ENCODE data around the gene KRTAP10-7. TPM values are rescaled to one million over a fixed set of nuclear protein-coding genes. Genes with fewer than 3 reads are reported as not detected.

The KRTAP10-7 gene
- total RNA-seq, 1 experiment from 2014 or later: not detected

DNA sequence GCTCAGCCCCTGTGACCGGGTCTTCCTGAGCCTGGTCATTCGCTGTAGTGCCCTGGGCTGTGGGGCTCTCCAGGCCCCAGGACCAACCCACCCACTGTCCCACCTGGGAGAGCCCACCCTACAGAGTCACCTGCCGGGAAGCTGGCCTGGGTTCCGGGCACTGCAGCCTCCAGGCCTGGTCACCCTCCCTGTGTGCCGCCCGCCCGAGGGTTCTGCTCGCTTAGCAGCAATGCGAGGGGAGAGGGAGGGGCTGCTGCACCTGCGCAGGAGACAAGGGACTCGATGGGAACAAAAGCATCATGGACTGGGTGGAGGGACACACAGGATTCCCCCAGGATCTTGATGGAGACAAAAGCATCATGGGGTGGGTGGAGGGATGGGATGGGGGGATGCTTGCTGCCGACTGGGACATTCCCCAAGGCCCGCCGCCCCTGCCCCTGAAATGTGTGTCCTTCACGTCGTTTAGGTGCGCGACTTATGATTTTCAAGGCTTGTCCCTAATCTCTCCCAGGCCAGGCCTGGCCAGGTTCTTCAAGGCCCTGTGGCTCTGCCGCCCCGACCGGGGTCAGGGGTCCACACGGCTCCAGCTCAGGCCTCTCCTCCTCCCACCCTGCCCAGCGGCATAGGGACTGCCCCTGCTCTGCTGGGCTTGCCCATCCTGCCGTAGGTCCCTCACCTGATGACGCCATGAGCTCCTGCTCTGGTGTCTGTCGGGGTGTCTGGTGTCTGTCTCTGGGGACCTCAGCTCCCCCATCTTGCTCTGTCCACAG, 13.2 kb downstream of the KRTAP10-7 start:
- H3K27ac ChIP-seq (ENCODE audit: insufficient read length, low read depth, low read length): no peak overlapping the region
- H4K91ac ChIP-seq (ENCODE audit: insufficient read length, low read depth, low read length): no peak overlapping the region
- no peak overlapping the region for H2AFZ ChIP-seq (ENCODE audit: low read length)
- no peak overlapping the region for H3T11ph ChIP-seq (ENCODE audit: low read length)
- H2BK20ac ChIP-seq (ENCODE audit: low read depth, low read length, poor library complexity, severe bottlenecking): no peak overlapping the region
- no peak for DNase-seq
- peaks cover 9% of the 10 kb centered on the region for H3K9me3 ChIP-seq (ENCODE audit: control insufficient read depth, low read depth, low read length)
- peaks cover 7% of the 10 kb centered on the region; the same call in 1 of the 2 replicates for H3K27me3 Mint-ChIP-seq (ENCODE audit: low read depth)
- no peak overlapping the region for H3K4ac ChIP-seq (ENCODE audit: low read depth, low read length)
- H4K8ac ChIP-seq (replicated peaks; ENCODE audit: insufficient read length, low read depth, low read length): no peak overlapping the region
- no peak overlapping the region for H3K27ac Mint-ChIP-seq
- H3K79me1 ChIP-seq (ENCODE audit: insufficient read depth, low read depth, low read length, poor library complexity, severe bottlenecking): no peaks in the 10 kb centered on the region
- no peak overlapping the region for H3K4me3 Mint-ChIP-seq
- no peak overlapping the region for H3K14ac ChIP-seq (ENCODE audit: insufficient read depth, low read length)
- H2BK15ac ChIP-seq (ENCODE audit: low read depth, low read length): no peak overlapping the region
- H3K23ac ChIP-seq (ENCODE audit: insufficient read length, low read depth, low read length): no peak overlapping the region
- WGBS (ENCODE audit: extremely low coverage, insufficient read length, low lambda C conversion rate): no CpG with 5 or more reads among the region's 26 CpGs
- no peak overlapping the region for H3K18ac ChIP-seq (ENCODE audit: insufficient read length, low read depth, low read length)
- no peaks in the 10 kb centered on the region for H4K20me1 ChIP-seq (ENCODE audit: control insufficient read depth, insufficient read depth, insufficient read length)
- H3K4me1 ChIP-seq (ENCODE audit: insufficient read depth, low read length): no peaks in the 10 kb centered on the region
- no peak overlapping the region for H2BK5ac ChIP-seq (ENCODE audit: insufficient read length, low read length)
- TF ChIP-seq, protein P1, sequence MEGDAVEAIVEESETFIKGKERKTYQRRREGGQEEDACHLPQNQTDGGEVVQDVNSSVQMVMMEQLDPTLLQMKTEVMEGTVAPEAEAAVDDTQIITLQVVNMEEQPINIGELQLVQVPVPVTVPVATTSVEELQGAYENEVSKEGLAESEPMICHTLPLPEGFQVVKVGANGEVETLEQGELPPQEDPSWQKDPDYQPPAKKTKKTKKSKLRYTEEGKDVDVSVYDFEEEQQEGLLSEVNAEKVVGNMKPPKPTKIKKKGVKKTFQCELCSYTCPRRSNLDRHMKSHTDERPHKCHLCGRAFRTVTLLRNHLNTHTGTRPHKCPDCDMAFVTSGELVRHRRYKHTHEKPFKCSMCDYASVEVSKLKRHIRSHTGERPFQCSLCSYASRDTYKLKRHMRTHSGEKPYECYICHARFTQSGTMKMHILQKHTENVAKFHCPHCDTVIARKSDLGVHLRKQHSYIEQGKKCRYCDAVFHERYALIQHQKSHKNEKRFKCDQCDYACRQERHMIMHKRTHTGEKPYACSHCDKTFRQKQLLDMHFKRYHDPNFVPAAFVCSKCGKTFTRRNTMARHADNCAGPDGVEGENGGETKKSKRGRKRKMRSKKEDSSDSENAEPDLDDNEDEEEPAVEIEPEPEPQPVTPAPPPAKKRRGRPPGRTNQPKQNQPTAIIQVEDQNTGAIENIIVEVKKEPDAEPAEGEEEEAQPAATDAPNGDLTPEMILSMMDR (conservative IDR thresholded peaks at IDR 0.05): no peak
- no peak overlapping the region for H2AK5ac ChIP-seq (ENCODE audit: insufficient read length, low read length)
- H3K36me3 Mint-ChIP-seq (ENCODE audit: insufficient read depth in 1 of 3, low read depth in 3 of 3): peaks cover 8 to 26% (median 21%) of the 10 kb centered on the region in 3 experiments
- no peak overlapping the region for H4K5ac ChIP-seq (ENCODE audit: insufficient read length, low read depth, low read length)
- no peak overlapping the region for H3K56ac ChIP-seq (ENCODE audit: insufficient read length, low read depth, low read length)
- H3K4me1 Mint-ChIP-seq: peaks cover 24 to 27% of the 10 kb centered on the region in 2 experiments
- H2BK12ac ChIP-seq (ENCODE audit: insufficient read length, low read depth, low read length): no peak overlapping the region
- no peak overlapping the region for H3K4me2 ChIP-seq (ENCODE audit: insufficient read depth, insufficient read length, low read length)
- no peak overlapping the region for H2BK120ac ChIP-seq (ENCODE audit: low read depth, low read length, poor library complexity, severe bottlenecking)
- peaks cover 33 to 38% of the 10 kb centered on the region in 2 experiments for H3K9me3 Mint-ChIP-seq
- no peaks in the 10 kb centered on the region for H3K27me3 ChIP-seq (ENCODE audit: insufficient read depth, low read length)
- no peak overlapping the region for H3K9ac ChIP-seq (ENCODE audit: extremely low read depth, insufficient read length, low read length)
- no peaks in the 10 kb centered on the region for H3K23me2 ChIP-seq (ENCODE audit: insufficient read length, low read depth, low read length, poor library complexity, severe bottlenecking)
- no peaks in the 10 kb centered on the region for H3K79me2 ChIP-seq (ENCODE audit: insufficient read depth, low read length)

Measured in H9 (cell line).